Activated naive CD4-positive, alpha-beta T cell treated with anti-CD3 and anti-CD28 coated beads for 36 hours (primary cell): ENCODE results near the gene OR11A1. TPM values are rescaled to one million over a fixed set of nuclear protein-coding genes. Genes with fewer than 3 reads are reported as not detected.

Experiments used
- CTCF ChIA-PET: fragments of 350-600 bp; sonication (Branson Sonifier 250); formaldehyde crosslinking; loops from one replicate; lab custom pipeline; 2021; ENCODE audit warnings: antibody characterized with exemption; lab: Charles Lee
- DNase-seq: peaks from one replicate; pipeline ENCODE4 v3.0.0-alpha.2; 2020
- H3K27ac Mint-ChIP-seq: one replicate; pipeline ENCODE4 v1.8.0; 2021; ENCODE audit warnings: mild to moderate bottlenecking, mixed read lengths
- H3K27me3 Mint-ChIP-seq: one replicate; pipeline ENCODE4 v1.8.0; 2021; ENCODE audit warnings: low read depth, mixed read lengths
- H3K36me3 Mint-ChIP-seq: one replicate; pipeline ENCODE4 v1.8.0; 2021; ENCODE audit warnings: low read depth, mixed read lengths
- H3K4me1 Mint-ChIP-seq: one replicate; pipeline ENCODE4 v1.8.0; 2021; ENCODE audit warnings: low read depth, mixed read lengths
- H3K4me3 Mint-ChIP-seq: one replicate; pipeline ENCODE4 v1.8.0; 2021; ENCODE audit warnings: mild to moderate bottlenecking, moderate library complexity, mixed read lengths
- H3K9me3 Mint-ChIP-seq: one replicate; pipeline ENCODE4 v1.8.0; 2021; ENCODE audit warnings: mixed read lengths
- intact Hi-C: fragments of 100-400 bp; cut with micrococcal nuclease; formaldehyde crosslinking; loops from one replicate; pipeline ENCODE4 v1.15.1; 2023
- total RNA-seq, 2 experiments: library from RNA; stranded (reverse); gene quantifications; one replicate each; pipeline ENCODE4 v1.2.3, GENCODE V29; 2021

The OR11A1 gene
- total RNA-seq, 2 experiments from 2014 or later, result not detected

DNA sequence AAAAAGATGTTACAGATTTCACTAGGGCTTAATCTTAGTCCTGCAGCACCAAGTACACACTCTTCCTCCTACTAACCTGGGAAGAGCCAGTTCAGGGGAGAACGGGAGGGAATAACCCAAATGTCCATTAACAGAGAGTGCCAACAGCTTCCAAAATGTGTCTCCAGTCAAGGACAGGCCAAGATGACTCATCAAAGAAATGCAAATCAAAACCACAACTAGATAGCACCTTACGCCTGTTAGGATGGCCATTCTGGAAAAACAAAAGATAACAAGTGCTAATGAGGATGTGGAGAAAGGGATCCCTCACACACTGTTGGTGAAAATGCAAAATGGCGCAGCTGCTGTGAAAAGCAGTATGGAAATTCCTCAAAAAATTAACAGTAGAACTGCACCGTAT, 34.7 kb upstream of the OR11A1 start:
- Mint-ChIP-seq H3K4me3 (no peak overlapping the region), H3K4me1 (no peaks in the 10 kb centered on the region), H3K27ac (no peak overlapping the region), H3K36me3 (no peaks in the 10 kb centered on the region), H3K9me3 (no peaks in the 10 kb centered on the region), H3K27me3 (peaks cover 8% of the 10 kb centered on the region)
- DNase-seq, result no peak
- CTCF ChIA-PET, result interaction anchor here (0.6 kb wide), 2 partner anchors 120 to 278 kb away, joined by 4 to 5 read pairs; no protein-coding TSS in a partner anchor
- intact Hi-C loops, result no loop called here

GRCh38 chr6:29490552-29490951, 33.7 kb upstream of the OR11A1 start:
- H3K4me3 Mint-ChIP-seq, result no peak overlapping the region
- peaks cover 8% of the 10 kb centered on the region for H3K27me3 Mint-ChIP-seq
- CTCF ChIA-PET, result interaction anchor here (0.6 kb wide), 1 partner anchor 165 kb away, joined by 3 read pairs; no protein-coding TSS in a partner anchor
- no peaks in the 10 kb centered on the region for H3K36me3 Mint-ChIP-seq
- no peaks in the 10 kb centered on the region for H3K9me3 Mint-ChIP-seq
- no peak overlapping the region for H3K27ac Mint-ChIP-seq
- intact Hi-C loops, result no loop called here
- no peaks in the 10 kb centered on the region for H3K4me1 Mint-ChIP-seq
- no peak for DNase-seq

- intact Hi-C loops, result no loop called here
- Mint-ChIP-seq H3K9me3 (no peaks in the 10 kb centered on the region), H3K27me3 (peaks cover 8% of the 10 kb centered on the region), H3K4me3 (no peak overlapping the region), H3K36me3 (no peaks in the 10 kb centered on the region), H3K27ac (no peak overlapping the region), H3K4me1 (no peaks in the 10 kb centered on the region)
- CTCF ChIA-PET, result no interaction called here
- no peak for DNase-seq
Measured at GRCh38 chr6:29490055-29490454, 33.2 kb upstream of the OR11A1 start.

DNA sequence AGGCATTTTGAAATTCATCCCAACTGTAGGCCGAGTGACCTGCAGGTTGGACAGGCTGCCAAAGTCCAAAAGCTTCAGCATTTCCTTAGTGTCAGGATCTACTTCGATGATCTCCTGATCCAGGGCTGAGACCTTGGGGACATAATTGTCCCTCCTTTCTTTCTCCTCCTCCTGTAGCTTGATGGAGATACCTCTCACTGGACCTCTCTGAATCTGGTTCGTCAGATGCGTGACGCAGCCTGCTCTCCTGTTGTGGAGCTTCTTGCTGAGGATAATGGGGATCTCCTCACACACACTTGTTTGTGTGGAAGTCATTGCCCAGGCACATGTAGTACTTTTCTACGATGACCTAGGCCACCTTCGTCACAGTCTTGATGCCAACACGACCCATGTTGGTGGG, 32.4 kb upstream of the OR11A1 start:
- intact Hi-C loops, result no loop called here
- no peaks in the 10 kb centered on the region for H3K4me1 Mint-ChIP-seq

DNA sequence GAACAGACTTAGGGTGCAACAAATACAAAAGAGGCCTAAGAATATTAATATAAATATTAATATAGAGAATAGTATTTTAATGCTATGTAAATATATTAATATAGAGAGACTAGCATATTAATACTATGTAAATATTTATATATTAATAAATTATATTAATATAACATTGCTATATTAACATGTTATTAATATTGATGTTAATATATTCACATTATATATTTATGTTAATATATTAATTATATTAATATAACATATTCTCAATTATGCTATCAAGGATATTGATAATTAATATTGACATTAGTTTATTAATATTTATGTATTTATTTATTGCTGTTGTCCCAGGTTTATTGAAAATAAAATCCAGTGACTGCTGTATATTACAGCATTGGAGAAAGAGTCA, 32.0 kb upstream of the OR11A1 start:
- Mint-ChIP-seq H3K4me3 (no peak overlapping the region), H3K36me3 (no peaks in the 10 kb centered on the region), H3K9me3 (no peaks in the 10 kb centered on the region), H3K27ac (no peak overlapping the region), H3K4me1 (no peaks in the 10 kb centered on the region), H3K27me3 (peaks cover 8% of the 10 kb centered on the region)
- DNase-seq, result no peak
- intact Hi-C loops, result no loop called here
- CTCF ChIA-PET, result no interaction called here

More for the DNA sequence above, 32.4 kb upstream of the OR11A1 start:
- CTCF ChIA-PET, result no interaction called here
- no peak overlapping the region for H3K27ac Mint-ChIP-seq
- no peaks in the 10 kb centered on the region for H3K9me3 Mint-ChIP-seq
- no peak overlapping the region for H3K4me3 Mint-ChIP-seq
- H3K36me3 Mint-ChIP-seq, result no peaks in the 10 kb centered on the region
- peaks cover 8% of the 10 kb centered on the region for H3K27me3 Mint-ChIP-seq
- DNase-seq, result no peak

DNA sequence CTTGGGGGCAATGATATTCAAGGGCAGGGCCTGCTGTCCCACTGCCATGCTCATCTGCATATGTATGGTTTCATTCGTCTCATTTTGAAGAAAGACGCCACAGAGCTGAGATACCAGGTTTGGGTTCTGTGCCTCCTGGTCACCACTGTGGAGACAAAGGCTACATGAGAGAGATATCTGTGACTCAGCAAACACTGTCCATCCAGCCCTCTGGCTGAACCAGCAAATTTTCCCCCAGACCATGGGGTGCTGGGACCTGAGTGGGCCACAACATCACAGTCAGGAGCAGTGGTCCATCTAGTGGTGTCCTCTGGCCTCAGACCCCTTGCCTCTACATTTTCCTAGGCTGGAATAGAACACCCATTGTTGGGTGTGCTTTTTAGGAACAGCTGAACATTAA, 30.8 kb upstream of the OR11A1 start, which contains the start of gene MAS1L:
MAS1L (minus strand) TSS at position 297 of the 400 bp plus-strand sequence; CDS start at position 243, 54 bp downstream.
- H3K36me3 Mint-ChIP-seq, result no peaks in the 10 kb centered on the region
- DNase-seq, result no peak
- no peaks in the 10 kb centered on the region for H3K9me3 Mint-ChIP-seq
- CTCF ChIA-PET, result no interaction called here
- H3K27me3 Mint-ChIP-seq, result peaks cover 8% of the 10 kb centered on the region
- no peak within 1 kb of the TSS for H3K4me3 Mint-ChIP-seq
- H3K4me1 Mint-ChIP-seq, result no peaks in the 10 kb centered on the region
- intact Hi-C loops, result no loop called here
- H3K27ac Mint-ChIP-seq, result no peak within 1 kb of the TSS

DNA sequence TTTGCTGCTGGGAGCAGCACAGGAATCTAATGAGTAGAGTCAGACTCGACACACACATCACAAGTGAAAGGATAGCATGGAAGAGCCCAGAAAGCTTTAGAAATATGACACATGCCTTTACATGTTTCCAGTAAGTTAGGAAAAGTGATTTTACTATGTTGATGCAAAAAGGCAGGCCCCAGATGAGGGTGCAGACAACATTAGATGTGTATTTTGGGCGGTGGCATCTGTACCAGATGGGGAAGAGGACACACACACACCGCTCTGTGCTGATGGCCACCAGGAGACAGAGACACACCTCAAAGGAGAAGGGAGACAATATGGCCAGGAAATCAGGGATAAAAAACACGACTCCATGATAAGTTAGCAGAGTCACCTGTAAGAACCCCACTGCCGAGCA, 30.3 kb upstream of the OR11A1 start:
- CTCF ChIA-PET, result no interaction called here
- DNase-seq, result no peak
- H3K27ac Mint-ChIP-seq, result no peak overlapping the region
- H3K27me3 Mint-ChIP-seq, result peaks cover 12% of the 10 kb centered on the region
- H3K36me3 Mint-ChIP-seq, result no peaks in the 10 kb centered on the region
- H3K4me3 Mint-ChIP-seq, result no peak overlapping the region
- no peaks in the 10 kb centered on the region for H3K9me3 Mint-ChIP-seq
- no peaks in the 10 kb centered on the region for H3K4me1 Mint-ChIP-seq
- intact Hi-C loops, result no loop called here

- no peak for DNase-seq
- H3K4me1 Mint-ChIP-seq, result no peaks in the 10 kb centered on the region
- no peaks in the 10 kb centered on the region for H3K36me3 Mint-ChIP-seq
- H3K9me3 Mint-ChIP-seq, result peaks cover 1% of the 10 kb centered on the region
- peaks cover 12% of the 10 kb centered on the region for H3K27me3 Mint-ChIP-seq
- H3K4me3 Mint-ChIP-seq, result no peak overlapping the region
- H3K27ac Mint-ChIP-seq, result no peak overlapping the region
- CTCF ChIA-PET, result no interaction called here
- intact Hi-C loops, result no loop called here
Measured at GRCh38 chr6:29486577-29486976, 29.7 kb upstream of the OR11A1 start.

GRCh38 chr6:29483735-29484134, 26.9 kb upstream of the OR11A1 start:
- H3K36me3 Mint-ChIP-seq, result no peaks in the 10 kb centered on the region
- no peaks in the 10 kb centered on the region for H3K4me1 Mint-ChIP-seq
- CTCF ChIA-PET, result no interaction called here
- peaks cover 9% of the 10 kb centered on the region for H3K27me3 Mint-ChIP-seq
- H3K9me3 Mint-ChIP-seq, result peaks cover 1% of the 10 kb centered on the region
- no peak overlapping the region for H3K27ac Mint-ChIP-seq
- H3K4me3 Mint-ChIP-seq, result no peak overlapping the region
- intact Hi-C loops, result no loop called here
- no peak for DNase-seq

DNA sequence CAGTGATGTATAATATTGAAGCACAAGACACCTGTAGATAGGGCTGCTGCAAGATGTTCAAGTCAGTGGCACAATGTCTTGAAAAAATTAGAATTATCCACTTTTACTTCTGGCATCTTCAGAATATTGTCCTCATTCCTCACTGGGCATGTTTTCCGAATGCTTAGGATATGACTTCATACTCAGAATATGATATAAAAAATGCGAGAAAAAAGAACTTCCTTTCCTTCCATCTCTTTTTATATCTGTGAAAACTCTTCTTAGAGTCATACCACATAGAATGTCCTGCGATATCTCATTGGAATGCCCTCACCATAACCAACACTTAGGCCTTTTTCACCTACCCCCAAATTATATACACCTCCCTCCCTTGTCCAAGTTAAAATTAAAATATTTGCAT, 26.3 kb upstream of the OR11A1 start:
- CTCF ChIA-PET, result no interaction called here
- Mint-ChIP-seq H3K27me3 (peaks cover 9% of the 10 kb centered on the region), H3K4me1 (no peaks in the 10 kb centered on the region), H3K4me3 (no peak overlapping the region), H3K27ac (no peak overlapping the region), H3K9me3 (peaks cover 1% of the 10 kb centered on the region), H3K36me3 (no peaks in the 10 kb centered on the region)
- intact Hi-C loops, result no loop called here
- no peak for DNase-seq

DNA sequence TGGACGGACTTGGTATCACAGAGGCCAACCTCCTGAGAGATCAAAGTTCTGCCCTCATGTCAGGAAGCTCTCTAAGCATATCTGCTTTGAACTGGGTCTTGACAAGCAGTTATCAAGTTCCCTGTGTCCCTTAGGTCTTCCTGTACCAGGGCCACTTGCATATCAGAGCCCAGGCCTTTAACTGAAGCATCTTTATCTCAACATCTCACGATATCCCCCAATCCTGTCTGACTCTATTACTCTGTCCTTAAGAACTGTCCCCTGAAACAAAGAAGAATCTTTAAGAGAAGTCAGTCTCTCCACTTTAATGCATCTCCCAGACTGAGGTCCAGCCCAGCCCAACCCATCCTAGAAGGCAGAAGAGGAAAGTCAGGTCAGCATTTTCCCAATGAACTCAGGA, 22.7 kb upstream of the OR11A1 start:
- no peak overlapping the region for H3K4me3 Mint-ChIP-seq
- CTCF ChIA-PET, result no interaction called here

DNA sequence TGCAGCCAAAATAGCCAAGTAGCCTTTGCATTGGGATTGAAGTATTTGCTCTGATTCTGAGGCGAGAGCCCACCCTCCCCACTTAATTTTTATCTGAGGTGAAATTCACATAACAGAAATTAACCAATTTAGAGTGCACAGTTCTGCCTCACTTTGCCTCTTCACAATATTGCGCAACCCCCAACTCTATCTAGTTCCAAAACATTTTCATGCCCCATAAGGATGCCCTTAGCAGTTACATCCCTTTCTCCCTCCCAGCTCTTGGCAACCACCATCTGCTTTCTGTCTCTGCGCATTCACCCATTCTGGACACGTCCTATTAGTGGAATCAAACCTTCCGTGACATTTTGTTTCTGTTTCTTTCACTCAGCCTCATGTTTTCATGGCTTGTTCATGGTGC, 21.9 kb upstream of the OR11A1 start:
- no peaks in the 10 kb centered on the region for H3K4me1 Mint-ChIP-seq
- H3K4me3 Mint-ChIP-seq, result no peak overlapping the region
- H3K9me3 Mint-ChIP-seq, result peaks cover 1% of the 10 kb centered on the region
- DNase-seq, result no peak
- no peak overlapping the region for H3K27ac Mint-ChIP-seq
- intact Hi-C loops, result no loop called here
- peaks cover 7% of the 10 kb centered on the region for H3K27me3 Mint-ChIP-seq
- CTCF ChIA-PET, result no interaction called here
- H3K36me3 Mint-ChIP-seq, result no peaks in the 10 kb centered on the region

More for the DNA sequence above, 22.7 kb upstream of the OR11A1 start:
- no peak for DNase-seq
- no peaks in the 10 kb centered on the region for H3K36me3 Mint-ChIP-seq
- intact Hi-C loops, result no loop called here
- peaks cover 1% of the 10 kb centered on the region for H3K9me3 Mint-ChIP-seq
- peaks cover 7% of the 10 kb centered on the region for H3K27me3 Mint-ChIP-seq
- no peak overlapping the region for H3K27ac Mint-ChIP-seq
- H3K4me1 Mint-ChIP-seq, result no peaks in the 10 kb centered on the region

DNA sequence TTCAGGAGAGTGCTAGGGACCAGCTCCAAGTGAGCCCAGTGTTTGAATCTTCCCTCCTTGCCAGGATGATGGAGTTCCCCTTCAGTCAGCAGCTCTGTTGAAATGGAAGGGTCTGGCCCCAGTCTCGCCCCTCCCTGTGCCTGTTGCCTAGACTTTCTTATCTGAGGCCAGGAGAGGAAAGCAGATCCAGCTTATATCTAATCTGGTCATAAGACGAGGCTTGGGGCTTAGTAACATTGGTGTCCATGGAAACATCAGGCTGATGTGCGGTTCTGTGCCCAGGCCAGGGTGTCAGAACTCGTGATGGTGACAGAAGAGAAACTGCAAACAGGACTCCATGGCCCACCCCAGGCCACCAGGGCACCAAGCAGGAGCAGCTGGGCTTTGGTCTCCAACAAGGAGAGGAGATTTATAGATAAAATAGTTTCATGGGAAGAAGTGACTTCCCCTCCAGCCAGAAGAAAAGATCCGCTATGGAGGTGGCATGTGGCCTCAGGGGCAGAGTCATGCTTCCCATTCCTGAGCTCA, 21.1 kb upstream of the OR11A1 start:
- no peak for DNase-seq
- H3K27ac Mint-ChIP-seq, result no peak overlapping the region
- H3K4me1 Mint-ChIP-seq, result no peaks in the 10 kb centered on the region
- intact Hi-C loops, result no loop called here
- no peak overlapping the region for H3K4me3 Mint-ChIP-seq
- H3K36me3 Mint-ChIP-seq, result no peaks in the 10 kb centered on the region
- H3K27me3 Mint-ChIP-seq, result peaks cover 10% of the 10 kb centered on the region
- CTCF ChIA-PET, result interaction anchor here (1.4 kb wide), 1 partner anchor 111 kb away, joined by 3 read pairs; no protein-coding TSS in a partner anchor
- peaks cover 1% of the 10 kb centered on the region for H3K9me3 Mint-ChIP-seq
